Trophoblast cell (in vitro differentiated cells and primary cell): Measurements from ENCODE around the gene TMEM63B.

Experiments
- DNase-seq, 2 donors: peaks; one replicate each; pipeline ENCODE4 v3.0.0-alpha.2; 2016
- H2AFZ ChIP-seq: 2 replicates; pipeline ENCODE4 v1.6.1; 2013; ENCODE audit warnings: low read length, moderate library complexity, mild to moderate bottlenecking; ENCODE audit not compliant: insufficient read depth, poor library complexity
- H2AK5ac ChIP-seq: 2 replicates; pipeline ENCODE4 v1.6.1; 2013; ENCODE audit warnings: mild to moderate bottlenecking, low read length
- H2BK120ac ChIP-seq: 2 replicates; pipeline ENCODE4 v1.6.1; 2013; ENCODE audit warnings: low read length, mild to moderate bottlenecking, moderate library complexity; ENCODE audit not compliant: insufficient read depth, poor library complexity
- H2BK12ac ChIP-seq: 2 replicates; pipeline ENCODE4 v1.6.1; 2013; ENCODE audit warnings: mild to moderate bottlenecking, low read length, moderate library complexity
- H2BK5ac ChIP-seq: 2 replicates; pipeline ENCODE4 v1.6.1; 2013; ENCODE audit warnings: low read length, low read depth, moderate library complexity, mild to moderate bottlenecking; ENCODE audit not compliant: poor library complexity
- H3K14ac ChIP-seq: 2 replicates; pipeline ENCODE4 v1.6.1; 2013; ENCODE audit warnings: mild to moderate bottlenecking, low read length
- H3K18ac ChIP-seq: 2 replicates; pipeline ENCODE4 v1.6.1; 2013; ENCODE audit warnings: mild to moderate bottlenecking, low read length
- H3K23ac ChIP-seq: 2 replicates; pipeline ENCODE4 v1.6.1; 2013; ENCODE audit warnings: low read length
- H3K27ac ChIP-seq: 2 replicates; pipeline ENCODE4 v1.5.1; 2013; ENCODE audit warnings: low read depth, mild to moderate bottlenecking, inconsistent platforms, low read length, moderate library complexity
- H3K27me3 ChIP-seq: 2 replicates; pipeline ENCODE4 v1.6.1; 2013; ENCODE audit warnings: inconsistent platforms, mild to moderate bottlenecking, low read length, moderate library complexity; ENCODE audit not compliant: insufficient read depth
- H3K36me3 ChIP-seq, 2 experiments: 1 replicate in 1 of 2; 2 replicates in 1 of 2; pipeline ENCODE4 v1.6.1; 2013; ENCODE audit warnings: low read length in 2 of 2, mild to moderate bottlenecking in 2 of 2, moderate library complexity in 1 of 2; ENCODE audit not compliant: insufficient read depth in 2 of 2, control insufficient read depth in 1 of 2
- H3K4ac ChIP-seq: 2 replicates; pipeline ENCODE4 v1.6.1; 2013; ENCODE audit warnings: low read depth, mild to moderate bottlenecking, low read length, moderate library complexity
- H3K4me1 ChIP-seq, 2 experiments: 1 replicate in 1 of 2; 2 replicates in 1 of 2; pipeline ENCODE4 v1.6.1; 2013; ENCODE audit warnings: low read length in 2 of 2, mild to moderate bottlenecking in 2 of 2, moderate library complexity in 1 of 2; ENCODE audit not compliant: insufficient read depth in 2 of 2, control insufficient read depth in 1 of 2
- H3K4me2 ChIP-seq: 2 replicates; pipeline ENCODE4 v1.6.1; 2013; ENCODE audit warnings: inconsistent platforms, mild to moderate bottlenecking, low read length, moderate library complexity
- H3K4me3 ChIP-seq: 2 replicates; pipeline ENCODE4 v1.5.1; 2013; ENCODE audit warnings: mild to moderate bottlenecking, low read depth, low read length, inconsistent platforms
- H3K79me1 ChIP-seq: one replicate; pipeline ENCODE4 v1.6.1; 2013; ENCODE audit warnings: low read length
- H3K79me2 ChIP-seq: 2 replicates; pipeline ENCODE4 v1.6.1; 2013; ENCODE audit warnings: low read length, mild to moderate bottlenecking; ENCODE audit not compliant: control insufficient read depth, insufficient read depth, poor library complexity
- H3K9ac ChIP-seq: 2 replicates; pipeline ENCODE4 v1.6.1; 2013; ENCODE audit warnings: mild to moderate bottlenecking, low read length
- H3K9me3 ChIP-seq: 2 replicates; pipeline ENCODE4 v1.6.1; 2013; ENCODE audit warnings: low read depth, mild to moderate bottlenecking, control low read depth, inconsistent platforms, low read length; ENCODE audit not compliant: insufficient read depth
- H4K12ac ChIP-seq: 2 replicates; pipeline ENCODE4 v1.6.1; 2013; ENCODE audit warnings: low read depth, mild to moderate bottlenecking, low read length, moderate library complexity
- H4K8ac ChIP-seq: 2 replicates; pipeline ENCODE4 v1.6.1; 2013; ENCODE audit warnings: low read depth, mild to moderate bottlenecking, low read length, moderate library complexity
- H4K91ac ChIP-seq: one replicate; pipeline ENCODE4 v1.6.1; 2013; ENCODE audit warnings: low read depth, mild to moderate bottlenecking, low read length, moderate library complexity
- WGBS: extraction: QIAGEN DNeasy Blood & Tissue Kit; methylation state at CpG from one replicate; pipeline ENCODE4 v1.1.7; 2013; ENCODE audit warnings: missing lambda C conversion rate; ENCODE audit not compliant: insufficient read length, insufficient coverage; ENCODE audit errors: extremely low coverage; 5-methylcytosine and 5-hydroxymethylcytosine counted together

Gene TMEM63B

DNA sequence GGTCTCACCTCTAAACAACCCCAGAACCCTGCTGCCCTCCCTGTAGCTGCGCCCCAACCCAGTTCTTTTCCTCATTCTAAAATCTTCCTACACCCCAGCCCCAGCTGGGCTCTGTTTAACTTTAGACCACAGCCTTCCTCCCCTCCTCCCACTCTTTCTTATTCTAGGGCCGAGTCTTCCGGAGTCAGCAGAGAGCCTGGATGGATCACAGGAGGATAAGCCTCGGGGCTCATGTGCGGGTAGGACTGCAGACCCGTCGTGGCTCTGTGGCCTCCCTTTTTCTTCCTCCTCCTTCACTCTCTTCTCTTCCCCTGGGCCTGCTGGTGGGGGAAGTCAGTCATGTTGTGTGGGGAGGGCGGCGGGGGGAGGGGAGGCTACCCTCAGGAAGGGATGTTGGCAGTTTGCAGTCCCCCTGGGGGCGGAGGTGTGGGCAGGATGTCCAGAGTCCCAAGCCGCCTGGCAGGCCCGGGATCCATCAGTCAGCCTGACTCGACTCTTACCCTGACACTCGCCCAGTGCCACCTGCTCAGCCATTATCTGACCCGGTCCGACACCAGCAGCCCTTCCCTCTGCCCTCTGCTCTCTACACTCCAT is 39.3 kb downstream of the TMEM63B start:
- Histone ChIP-seq H3K14ac (peak overlapping the region; percentile 14), H3K23ac (no peak overlapping the region), H2AK5ac (no peak overlapping the region), H3K27ac (no peak overlapping the region), H3K27me3 (no peaks in the 10 kb centered on the region), H3K4ac (no peak overlapping the region), H2BK120ac (no peak overlapping the region), H2BK12ac (peak overlapping the region; percentile 26), H4K91ac (peak overlapping the region; percentile 52), H2AFZ (no peak overlapping the region), H3K4me2 (no peak overlapping the region), H4K12ac (no peak overlapping the region), H3K9ac (no peak overlapping the region), H3K79me2 (no peaks in the 10 kb centered on the region), H3K4me1 (peaks cover 8 to 10% of the 10 kb centered on the region in 2 experiments), H3K18ac (no peak overlapping the region), H4K8ac (peak overlapping the region; percentile 31), H3K36me3 (no peaks in the 10 kb centered on the region), H2BK5ac (no peak overlapping the region), H3K79me1 (peaks cover 4% of the 10 kb centered on the region), H3K9me3 (no peaks in the 10 kb centered on the region), H3K4me3 (no peak overlapping the region)
- no CpG with 5 or more reads among the region's 16 CpGs for WGBS
- DNase-seq, result peak in 1 of 2 donors; percentile 27

DNA sequence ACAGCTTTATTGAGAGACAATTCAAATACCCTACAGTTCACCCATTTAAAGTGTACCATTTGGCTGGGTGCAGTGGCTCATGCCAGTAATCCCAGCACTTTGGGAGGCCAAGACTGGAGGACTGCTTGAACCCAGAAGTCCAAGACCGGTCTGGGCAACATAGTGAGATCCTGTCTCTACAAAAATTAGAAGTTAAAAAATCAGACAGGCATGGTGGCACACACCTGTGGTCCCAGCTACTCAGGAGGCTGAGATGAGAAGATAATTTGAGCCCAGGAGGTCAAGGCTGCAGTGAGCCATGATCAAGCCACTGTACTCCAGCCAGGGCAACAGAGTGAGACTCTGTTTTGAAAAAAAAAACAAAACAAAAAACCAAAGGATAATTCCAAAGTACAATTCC is 40.2 kb downstream of the TMEM63B start:
- Histone ChIP-seq H3K27ac (no peak overlapping the region), H3K4me1 (peaks cover 8 to 10% of the 10 kb centered on the region in 2 experiments), H4K8ac (no peak overlapping the region), H2BK5ac (no peak overlapping the region), H3K36me3 (no peaks in the 10 kb centered on the region), H2AFZ (no peak overlapping the region), H3K9ac (no peak overlapping the region), H3K27me3 (no peaks in the 10 kb centered on the region), H4K12ac (no peak overlapping the region), H3K18ac (no peak overlapping the region), H4K91ac (no peak overlapping the region), H3K4me2 (no peak overlapping the region), H3K79me2 (no peaks in the 10 kb centered on the region), H2BK120ac (no peak overlapping the region), H3K4ac (no peak overlapping the region), H3K9me3 (no peaks in the 10 kb centered on the region), H3K23ac (no peak overlapping the region), H2AK5ac (no peak overlapping the region), H3K14ac (no peak overlapping the region), H3K4me3 (no peak overlapping the region), H2BK12ac (no peak overlapping the region), H3K79me1 (peaks cover 4% of the 10 kb centered on the region)
- WGBS, result no CpG with 5 or more reads among the region's 1 CpG
- DNase-seq, result no peak

DNA sequence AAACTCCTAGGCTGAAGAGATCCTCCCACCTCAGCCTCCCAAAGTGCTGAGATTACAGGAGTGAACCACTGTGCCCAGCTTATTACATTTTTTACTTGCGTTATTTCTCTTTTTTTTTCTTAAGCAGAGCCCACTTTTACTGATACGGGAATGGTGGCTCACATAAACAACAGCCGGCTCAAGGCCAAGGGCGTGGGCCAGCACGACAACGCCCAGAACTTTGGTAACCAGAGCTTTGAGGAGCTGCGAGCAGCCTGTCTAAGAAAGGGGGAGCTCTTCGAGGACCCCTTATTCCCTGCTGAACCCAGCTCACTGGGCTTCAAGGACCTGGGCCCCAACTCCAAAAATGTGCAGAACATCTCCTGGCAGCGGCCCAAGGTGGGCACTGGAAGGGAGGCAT is 41.8 kb downstream of the TMEM63B start:
- no CpG with 5 or more reads among the region's 9 CpGs for WGBS
- H3K9ac ChIP-seq, result no peak overlapping the region
- H3K79me2 ChIP-seq, result no peaks in the 10 kb centered on the region
- H2BK5ac ChIP-seq, result no peak overlapping the region
- H4K8ac ChIP-seq, result no peak overlapping the region
- H3K9me3 ChIP-seq, result no peaks in the 10 kb centered on the region
- H3K4me2 ChIP-seq, result no peak overlapping the region
- H3K4me1 ChIP-seq, result peaks cover 8 to 12% of the 10 kb centered on the region in 2 experiments
- H3K4me3 ChIP-seq, result no peak overlapping the region
- H3K79me1 ChIP-seq, result peaks cover 4% of the 10 kb centered on the region
- H4K12ac ChIP-seq, result no peak overlapping the region
- H3K27ac ChIP-seq, result no peak overlapping the region
- DNase-seq, result no peak
- no peak overlapping the region for H3K14ac ChIP-seq
- H3K18ac ChIP-seq, result no peak overlapping the region
- no peak overlapping the region for H2AK5ac ChIP-seq
- H2BK120ac ChIP-seq, result no peak overlapping the region
- H2BK12ac ChIP-seq, result no peak overlapping the region
- H3K36me3 ChIP-seq, result no peaks in the 10 kb centered on the region
- H2AFZ ChIP-seq, result no peak overlapping the region
- H3K27me3 ChIP-seq, result no peaks in the 10 kb centered on the region
- no peak overlapping the region for H3K4ac ChIP-seq
- no peak overlapping the region for H3K23ac ChIP-seq
- H4K91ac ChIP-seq, result no peak overlapping the region

DNA sequence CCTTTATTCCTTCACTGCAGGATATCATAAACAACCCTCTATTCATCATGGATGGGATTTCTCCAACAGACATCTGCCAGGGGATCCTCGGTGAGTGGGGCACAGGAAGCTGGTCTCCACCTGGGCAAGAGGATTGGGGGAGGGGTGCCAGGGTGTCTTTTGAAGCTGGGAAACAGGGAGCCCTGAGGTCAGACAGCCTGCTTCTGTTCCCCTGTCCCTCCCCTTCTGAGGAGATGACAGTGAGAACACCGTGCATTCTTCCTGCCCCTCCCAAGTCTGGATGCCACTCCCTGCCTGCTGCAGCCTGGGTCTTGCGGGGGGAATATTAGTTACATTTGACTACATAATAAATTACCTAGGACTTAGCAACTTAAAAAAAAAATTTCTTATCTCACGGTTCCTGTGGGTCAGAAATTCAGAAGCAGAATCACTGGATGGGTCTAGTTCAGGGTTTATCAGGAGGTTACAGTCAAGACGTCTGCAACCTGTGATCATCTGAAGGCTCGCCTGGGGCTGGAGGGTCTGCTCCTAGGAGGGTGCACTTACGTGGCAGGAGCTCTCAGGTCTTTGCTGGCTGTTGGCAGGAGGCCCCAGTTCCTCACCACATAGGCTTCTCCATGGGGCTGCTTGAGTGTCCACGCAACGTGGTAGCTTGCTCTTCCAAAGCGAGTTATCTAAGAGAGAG is 42.7 kb downstream of the TMEM63B start:
- Histone ChIP-seq H4K91ac (no peak overlapping the region), H4K12ac (no peak overlapping the region), H3K9me3 (no peaks in the 10 kb centered on the region), H3K4me1 (peaks cover 8 to 12% of the 10 kb centered on the region in 2 experiments), H4K8ac (no peak overlapping the region), H3K4me2 (no peak overlapping the region), H3K79me1 (peaks cover 4% of the 10 kb centered on the region), H3K79me2 (no peaks in the 10 kb centered on the region), H2AK5ac (no peak overlapping the region), H3K27ac (no peak overlapping the region), H3K36me3 (no peaks in the 10 kb centered on the region), H3K4ac (no peak overlapping the region), H3K27me3 (no peaks in the 10 kb centered on the region), H3K9ac (no peak overlapping the region), H2BK12ac (no peak overlapping the region), H2BK120ac (no peak overlapping the region), H3K18ac (no peak overlapping the region), H3K14ac (no peak overlapping the region), H3K4me3 (no peak overlapping the region), H2BK5ac (no peak overlapping the region), H3K23ac (no peak overlapping the region), H2AFZ (no peak overlapping the region)
- no peak for DNase-seq
- no CpG with 5 or more reads among the region's 10 CpGs for WGBS
